Ishikawa (cell line): ENCODE results near the gene LDHD.

Source experiments
- CREB1 ChIP-seq: IDR thresholded peaks from 2 replicates; pipeline ENCODE4 v1.6.1; 2012; ENCODE audit warnings: low read depth
- EP300 ChIP-seq: IDR thresholded peaks from 2 replicates; pipeline ENCODE4 v1.6.1; 2012; ENCODE audit warnings: borderline replicate concordance
- FOXM1 ChIP-seq: IDR thresholded peaks from 2 replicates; pipeline ENCODE4 v1.6.1; 2012; ENCODE audit warnings: low read depth, borderline replicate concordance
- RAD21 ChIP-seq: IDR thresholded peaks from 2 replicates; pipeline ENCODE4 v1.6.1; 2012; ENCODE audit warnings: low read depth
- TAF1 ChIP-seq: IDR thresholded peaks from 2 replicates; pipeline ENCODE4 v1.6.1; 2012; ENCODE audit warnings: low read depth, mild to moderate bottlenecking
- TEAD4 ChIP-seq: IDR thresholded peaks from 2 replicates; pipeline ENCODE4 v1.6.1; 2012
- YY1 ChIP-seq: IDR thresholded peaks from 2 replicates; pipeline ENCODE4 v1.6.1; 2012; ENCODE audit warnings: low read depth

- TF ChIP-seq CREB1 (no peak), RAD21 (no peak), YY1 (no peak), TAF1 (no peak), FOXM1 (no peak), EP300 (no peak), TEAD4 (no peak)
These were observed 30.3 kb downstream of the LDHD start for GRCh38 chr16:75086281-75086680.
